Kidney (tissue), 14 donors: Measurements from ENCODE around the gene GRIFIN. TPM values are rescaled to one million over a fixed set of nuclear protein-coding genes. Genes with fewer than 3 reads are reported as not detected.

Source experiments
- DNase-seq, 5 donors: peaks; one replicate each; pipeline ENCODE4 v3.0.0-alpha.2; 2013 to 2020
- FAIRE-seq: peaks from 2 replicates; lab custom pipeline; 2012; peaks lifted over from hg19 to GRCh38; lab: Jason Lieb, UNC
- H3K27ac ChIP-seq, 2 donors: one replicate each; pipeline ENCODE4 v1.7.0; 2013; ENCODE audit warnings: low read depth in 2 of 2, low read length in 2 of 2, inconsistent platforms in 1 of 2
- H3K27me3 ChIP-seq: one replicate; pipeline ENCODE4 v1.7.1; 2013; ENCODE audit warnings: low read length, inconsistent platforms; ENCODE audit not compliant: control insufficient read depth, insufficient read depth
- H3K36me3 ChIP-seq, 3 donors: one replicate each; pipeline versions ENCODE4 v1.7.0 to v1.7.1; 2013; ENCODE audit warnings: low read length in 3 of 3, control low read depth in 1 of 3, inconsistent platforms in 1 of 3; ENCODE audit not compliant: insufficient read depth in 3 of 3, control insufficient read depth in 2 of 3
- H3K4me1 ChIP-seq, 3 donors: one replicate each; pipeline versions ENCODE4 v1.7.0 to v1.7.1; 2013; ENCODE audit warnings: low read length in 3 of 3, inconsistent platforms in 1 of 3, low read depth in 1 of 3; ENCODE audit not compliant: control insufficient read depth in 2 of 3, insufficient read depth in 2 of 3
- H3K4me3 ChIP-seq, 3 donors: one replicate each; pipeline versions ENCODE4 v1.7.0 to v1.8.1; 2013; ENCODE audit warnings: low read length in 3 of 3, control low read depth in 1 of 3, inconsistent platforms in 1 of 3
- H3K9ac ChIP-seq, 3 donors: one replicate each; pipeline versions ENCODE4 v1.7.0 to v1.7.1; 2013; ENCODE audit warnings: low read length in 3 of 3, control low read depth in 1 of 3, inconsistent platforms in 1 of 3
- H3K9me3 ChIP-seq, 3 donors: one replicate each; pipeline versions ENCODE4 v1.7.0 to v1.7.1; 2013; ENCODE audit warnings: low read length in 3 of 3, control low read depth in 1 of 3, inconsistent platforms in 1 of 3; ENCODE audit not compliant: control insufficient read depth in 2 of 3, insufficient read depth in 1 of 3
- intact Hi-C: fragments of 100-400 bp; cut with DNase I; formaldehyde crosslinking; loops from one replicate; pipeline ENCODE4 v1.11.1; 2022
- polyA plus RNA-seq: library from polyadenylated mRNA; stranded (reverse); fragments of 350-450 nt; fragmentation: Illumina TruSeq; extraction: RNeasy Lipid Tissue Mini Kit (QIAGEN cat#74804); gene quantifications from one replicate; pipeline ENCODE4 v1.2.3, GENCODE V29; 2014; ENCODE audit warnings: low read depth, low replicate concordance; ENCODE audit not compliant: insufficient read depth
- total RNA-seq: library from RNA; stranded (reverse); fragmentation: NEBNext Ultra II Directional; extraction: Animal tissue kit (Norgen Biotek cat#: 25700); gene quantifications from one replicate; pipeline ENCODE4 v1.2.1, GENCODE V29; 2021
- TF ChIP-seq, protein P1 (sequence below): IDR thresholded peaks from 3 replicates; pipeline ENCODE4 v1.5.1; 2012; ENCODE audit warnings: mild to moderate bottlenecking, moderate library complexity, borderline replicate concordance; ENCODE audit not compliant: insufficient read depth; ENCODE audit errors: extremely low read depth
- donor health status: control.
- donor health status: control.
- donor health status: control.
- donor health status: control.
- donor health status: control.
- donor health status: DM: yes; HTN: yes; CAD: no.
- donor health status: Normal renal cell carcinoma (clear cell type).

The GRIFIN gene
- total and polyA plus RNA-seq, 2 donors from 2014 or later = not detected

DNA sequence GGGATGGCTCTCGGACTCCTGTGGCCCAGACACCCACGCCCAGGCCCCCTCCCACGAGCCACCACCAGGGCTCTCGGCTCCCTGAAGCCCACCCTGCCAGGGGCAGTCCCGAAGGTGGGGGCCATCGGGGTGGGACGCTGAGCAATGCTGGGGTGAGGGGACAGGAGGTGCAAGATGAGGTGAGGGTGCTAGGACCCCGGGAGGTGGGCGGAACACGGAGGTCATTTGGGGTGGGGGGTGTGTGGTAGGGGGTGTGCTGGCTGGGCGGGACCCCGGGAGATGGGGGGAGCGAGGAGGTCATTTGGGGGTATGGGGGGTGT, 26.4 kb upstream of the GRIFIN start:
- intact Hi-C loops = no loop called here
- TF ChIP-seq, protein P1, sequence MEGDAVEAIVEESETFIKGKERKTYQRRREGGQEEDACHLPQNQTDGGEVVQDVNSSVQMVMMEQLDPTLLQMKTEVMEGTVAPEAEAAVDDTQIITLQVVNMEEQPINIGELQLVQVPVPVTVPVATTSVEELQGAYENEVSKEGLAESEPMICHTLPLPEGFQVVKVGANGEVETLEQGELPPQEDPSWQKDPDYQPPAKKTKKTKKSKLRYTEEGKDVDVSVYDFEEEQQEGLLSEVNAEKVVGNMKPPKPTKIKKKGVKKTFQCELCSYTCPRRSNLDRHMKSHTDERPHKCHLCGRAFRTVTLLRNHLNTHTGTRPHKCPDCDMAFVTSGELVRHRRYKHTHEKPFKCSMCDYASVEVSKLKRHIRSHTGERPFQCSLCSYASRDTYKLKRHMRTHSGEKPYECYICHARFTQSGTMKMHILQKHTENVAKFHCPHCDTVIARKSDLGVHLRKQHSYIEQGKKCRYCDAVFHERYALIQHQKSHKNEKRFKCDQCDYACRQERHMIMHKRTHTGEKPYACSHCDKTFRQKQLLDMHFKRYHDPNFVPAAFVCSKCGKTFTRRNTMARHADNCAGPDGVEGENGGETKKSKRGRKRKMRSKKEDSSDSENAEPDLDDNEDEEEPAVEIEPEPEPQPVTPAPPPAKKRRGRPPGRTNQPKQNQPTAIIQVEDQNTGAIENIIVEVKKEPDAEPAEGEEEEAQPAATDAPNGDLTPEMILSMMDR = no peak
- Histone ChIP-seq H3K4me1 (peaks cover 0 to 2% (median under 1%) of the 10 kb centered on the region in 3 donors), H3K4me3 (no peak overlapping the region), H3K36me3 (no peaks in the 10 kb centered on the region), H3K9me3 (no peaks in the 10 kb centered on the region), H3K27me3 (no peaks in the 10 kb centered on the region), H3K9ac (no peak overlapping the region), H3K27ac (no peak overlapping the region)
- DNase-seq (peak in 1 of 5 donors; percentile 73), FAIRE-seq (no peak)

DNA sequence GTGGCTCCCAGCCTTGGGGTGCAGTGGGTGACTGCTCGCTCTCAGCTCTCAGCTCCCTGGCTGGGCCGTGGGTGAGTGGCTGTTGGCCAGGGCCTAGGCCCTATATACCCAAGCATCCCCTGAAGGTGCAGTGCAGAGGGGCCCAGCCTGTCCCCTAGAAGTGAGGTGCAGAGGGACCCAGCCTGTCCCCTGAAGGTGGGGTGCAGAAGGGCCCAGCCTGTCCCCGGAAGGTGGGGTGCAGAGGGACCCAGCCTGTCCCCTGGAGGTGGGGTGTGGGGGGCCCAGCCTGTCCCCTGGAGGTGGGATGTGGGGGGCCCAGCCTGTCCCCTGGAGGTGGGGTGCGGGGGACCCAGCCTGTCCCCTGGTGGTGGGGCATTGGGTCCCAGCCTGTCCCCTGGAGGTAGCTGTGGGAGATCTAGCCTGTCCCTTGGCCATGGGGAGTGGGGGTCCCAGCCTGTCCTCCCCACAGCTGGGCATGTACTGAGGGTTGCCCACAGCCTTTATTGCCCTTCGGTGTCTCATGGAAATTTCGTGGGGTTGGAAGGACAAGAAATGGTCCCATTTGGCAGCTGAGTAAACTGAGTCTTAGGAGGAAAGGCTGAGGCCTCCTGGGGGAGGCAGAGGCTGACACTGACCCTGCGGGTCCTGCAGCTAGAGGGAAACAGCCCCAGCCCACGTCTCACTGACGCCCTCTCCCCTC, 25.9 kb upstream of the GRIFIN start:
- Histone ChIP-seq H3K27ac (no peak overlapping the region), H3K9me3 (no peaks in the 10 kb centered on the region), H3K9ac (no peak overlapping the region), H3K36me3 (no peaks in the 10 kb centered on the region), H3K27me3 (no peaks in the 10 kb centered on the region), H3K4me3 (no peak overlapping the region), H3K4me1 (no peaks in the 10 kb centered on the region)
- FAIRE-seq = no peak
- peak in 1 of 5 donors; percentile 75 for DNase-seq
- TF ChIP-seq, protein P1 = no peak
- intact Hi-C loops = no loop called here

DNA sequence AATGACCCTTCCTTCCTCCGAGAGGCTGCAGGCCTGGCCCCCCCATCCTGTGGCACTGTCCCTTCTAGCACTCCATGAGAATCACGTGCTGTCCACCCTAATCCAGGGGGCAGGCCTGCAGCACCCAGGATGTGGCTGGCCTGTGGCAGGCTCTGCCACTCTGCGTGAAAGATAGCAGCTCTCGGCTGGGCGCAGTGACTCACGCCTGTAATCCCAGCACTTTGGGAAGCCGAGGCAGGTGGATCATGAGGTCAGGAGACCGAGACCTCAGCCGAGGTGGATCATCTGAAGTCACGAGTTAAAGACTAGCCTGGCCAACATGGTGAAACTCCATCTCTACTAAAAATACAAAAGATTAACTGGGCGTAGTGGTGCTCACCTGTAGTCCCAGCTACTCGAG, 24.5 kb upstream of the GRIFIN start:
- intact Hi-C loops = no loop called here

More for the DNA sequence above, 24.5 kb upstream of the GRIFIN start:
- DNase-seq (no peak), FAIRE-seq (no peak)
- TF ChIP-seq, protein P1 = no peak
- Histone ChIP-seq H3K4me3 (no peak overlapping the region), H3K27me3 (no peaks in the 10 kb centered on the region), H3K9ac (no peak overlapping the region), H3K4me1 (no peaks in the 10 kb centered on the region), H3K9me3 (no peaks in the 10 kb centered on the region), H3K36me3 (no peaks in the 10 kb centered on the region), H3K27ac (no peak overlapping the region)
